HCT116 (cell line): Measurements from ENCODE around the gene FOXN1. TPM values are rescaled to one million over a fixed set of nuclear protein-coding genes. Genes with fewer than 3 reads are reported as not detected.

Source experiments
- ATAC-seq: fragments of 200-7000 bp; cut with Tn5 transposase; 2 replicates; pipeline ENCODE4 v1.9.1; 2020; ENCODE audit warnings: mild to moderate bottlenecking, moderate library complexity
- BruUV-seq: library from RNA; stranded (reverse); fragments of 400-500 nt; replicated peaks from 2 replicates; lab custom pipeline; 2021; lab: Mats Ljungman, UMichigan
- CTCF ChIA-PET: fragments of 300-600 bp; sonication (Branson Sonifier 250); formaldehyde crosslinking; loops from one replicate; lab custom pipeline; 2021; ENCODE audit warnings: antibody characterized with exemption; lab: Charles Lee
- POLR2A ChIA-PET: fragments of 300-600, 350-600 bp; sonication (Branson Sonifier 250); formaldehyde crosslinking; loops from one replicate; lab custom pipeline; 2021; ENCODE audit warnings: antibody characterized with exemption; lab: Charles Lee
- RAD21 ChIA-PET, 2 experiments: fragments of 300-600 bp; sonication (Branson Sonifier 250); formaldehyde crosslinking; loops; one replicate each; lab custom pipeline; 2023; ENCODE audit warnings: low total read pairs in 2 of 2; ENCODE audit not compliant: uncharacterized antibody in 2 of 2, unreplicated experiment in 2 of 2, low non-redundant PET in 1 of 2; lab: Charles Lee
- DNase-seq: peaks from one replicate; pipeline ENCODE4 v3.0.0-alpha.2; 2010; ENCODE audit warnings: low read depth, low spot score
- H2AFZ ChIP-seq: fragments of 200-600 bp; shearing (Covaris generic), sonication (generic); 2 replicates; pipeline ENCODE4 v1.6.1; 2017; ENCODE audit warnings: low read depth, mixed run types, mixed read lengths, antibody characterized with exemption, low read length; ENCODE audit not compliant: poor library complexity, severe bottlenecking
- H3K27ac ChIP-seq: 2 replicates; pipeline ENCODE4 v1.5.1; 2012; ENCODE audit warnings: low read depth, low read length
- H3K27me3 ChIP-seq: fragments of 200-600 bp; sonication (generic); 2 replicates; pipeline ENCODE4 v1.6.1; 2016; ENCODE audit warnings: mixed run types, low read length, mixed read lengths; ENCODE audit not compliant: insufficient read depth
- H3K36me3 ChIP-seq, 2 experiments: fragments of 200-500 bp in 1 of 2; fragments of 200-600 bp in 1 of 2; sonication (Bioruptor generic) in 1 of 2; sonication (generic) in 1 of 2; 2 replicates each; pipeline versions ENCODE4 v1.5.1 to v1.6.1; 2014 to 2016; ENCODE audit warnings: low read length in 2 of 2, inconsistent platforms in 1 of 2, mixed read lengths in 1 of 2, mixed run types in 1 of 2; ENCODE audit not compliant: insufficient read depth in 2 of 2, control insufficient read depth in 1 of 2
- H3K4me1 ChIP-seq, 2 experiments: fragments of 200-600 bp in 1 of 2; sonication (generic) in 1 of 2; 2 replicates each; pipeline versions ENCODE4 v1.5.1 to v1.6.1; 2012 to 2017; ENCODE audit warnings: low read length in 2 of 2, inconsistent platforms in 1 of 2, mild to moderate bottlenecking in 1 of 2, mixed read lengths in 1 of 2, mixed run types in 1 of 2, moderate library complexity in 1 of 2; ENCODE audit not compliant: insufficient read depth in 2 of 2, control insufficient read depth in 1 of 2
- H3K4me2 ChIP-seq: fragments of 200-600 bp; sonication (generic); 2 replicates; pipeline ENCODE4 v1.6.1; 2017; ENCODE audit warnings: mixed run types, low read length, mixed read lengths
- H3K4me3 ChIP-seq, 2 experiments: fragments of 200-600 bp in 1 of 2; sonication (generic) in 1 of 2; replicated peaks in 1 of 2; 2 replicates each; pipeline ENCODE4 v1.5.1; 2011 to 2016; ENCODE audit warnings: low read length in 2 of 2, control low read depth in 1 of 2, low read depth in 1 of 2, mild to moderate bottlenecking in 1 of 2, mixed read lengths in 1 of 2, mixed run types in 1 of 2
- H3K79me2 ChIP-seq: fragments of 200-600 bp; sonication (generic); 2 replicates; pipeline ENCODE4 v1.6.1; 2017; ENCODE audit warnings: mild to moderate bottlenecking, mixed run types, low read length, moderate library complexity, mixed read lengths; ENCODE audit not compliant: insufficient read depth
- H3K9ac ChIP-seq: fragments of 200-600 bp; sonication (generic); 2 replicates; pipeline ENCODE4 v1.6.1; 2016; ENCODE audit warnings: low read length, mixed read lengths
- H3K9me2 ChIP-seq: fragments of 200-600 bp; sonication (generic), shearing (Covaris generic); 2 replicates; pipeline ENCODE4 v1.6.1; 2017; ENCODE audit warnings: mixed run types, mild to moderate bottlenecking, moderate library complexity; ENCODE audit not compliant: insufficient read depth
- H3K9me3 ChIP-seq, 2 experiments: fragments of 200-500 bp in 1 of 2; fragments of 200-600 bp in 1 of 2; sonication (Bioruptor generic) in 1 of 2; sonication (generic) in 1 of 2; 2 replicates each; pipeline ENCODE4 v1.6.1; 2014 to 2017; ENCODE audit warnings: low read length in 2 of 2, mixed read lengths in 2 of 2, inconsistent platforms in 1 of 2, low read depth in 1 of 2, mild to moderate bottlenecking in 1 of 2, mixed run types in 1 of 2, moderate library complexity in 1 of 2; ENCODE audit not compliant: control insufficient read depth in 1 of 2, insufficient read depth in 1 of 2
- H4K20me1 ChIP-seq: fragments of 200-600 bp; sonication (generic), shearing (Covaris generic); 2 replicates; pipeline ENCODE4 v1.6.1; 2017; ENCODE audit warnings: mixed run types, mild to moderate bottlenecking, moderate library complexity; ENCODE audit not compliant: insufficient read depth
- CBX3 ChIP-seq: IDR thresholded peaks from 2 replicates; pipeline ENCODE4 v1.6.1; 2012; ENCODE audit warnings: low read depth
- EGR1 ChIP-seq: IDR thresholded peaks from 2 replicates; pipeline ENCODE4 v1.6.1; 2012; ENCODE audit warnings: low read depth
- EZH2 ChIP-seq: fragments of 200-600 bp; sonication (generic); IDR thresholded peaks from 2 replicates; pipeline ENCODE4 v1.6.1; 2017; ENCODE audit warnings: antibody characterized with exemption, mixed run types
- EZH2phosphoT487 ChIP-seq: fragments of 200-600 bp; IDR thresholded peaks from 2 replicates; pipeline ENCODE4 v1.6.1; 2018; ENCODE audit warnings: antibody characterized with exemption, borderline replicate concordance
- FOSL1 ChIP-seq: IDR thresholded peaks from 2 replicates; pipeline ENCODE4 v1.6.1; 2012; ENCODE audit warnings: low read depth
- JUND ChIP-seq: IDR thresholded peaks from 2 replicates; pipeline ENCODE4 v1.6.1; 2012
- POLR2A ChIP-seq: IDR thresholded peaks from 2 replicates; pipeline ENCODE4 v1.7.0; 2011; ENCODE audit warnings: borderline replicate concordance; ENCODE audit not compliant: insufficient read depth, insufficient read length; ENCODE audit errors: extremely low read depth
- RAD21 ChIP-seq: IDR thresholded peaks from 2 replicates; pipeline ENCODE4 v1.6.1; 2012; ENCODE audit warnings: low read depth, mild to moderate bottlenecking
- SIN3A ChIP-seq: IDR thresholded peaks from 2 replicates; pipeline ENCODE4 v1.6.1; 2012; ENCODE audit warnings: low read depth
- SP1 ChIP-seq: IDR thresholded peaks from 2 replicates; pipeline ENCODE4 v1.6.1; 2012; ENCODE audit warnings: low read depth
- YY1 ChIP-seq: IDR thresholded peaks from 2 replicates; pipeline ENCODE4 v1.6.1; 2011; ENCODE audit warnings: low read length, low read depth, moderate library complexity, mild to moderate bottlenecking; ENCODE audit not compliant: insufficient replicate concordance; ENCODE audit errors: extremely low read depth
- ZFX ChIP-seq: fragments of 450-650 bp; IDR thresholded peaks from 2 replicates; pipeline ENCODE4 v1.6.1; 2017
- ZNF274 ChIP-seq: fragments of 200-500 bp; sonication (Bioruptor generic); IDR thresholded peaks from 2 replicates; pipeline ENCODE4 v1.6.1; 2014; ENCODE audit warnings: mild to moderate bottlenecking, low read depth, low read length, inconsistent platforms
- intact Hi-C: fragments of 100-400 bp; cut with micrococcal nuclease; formaldehyde crosslinking; loops from 2 replicates; pipeline ENCODE4 v1.10.0; 2022
- total RNA-seq: library from RNA; stranded (reverse); gene quantifications from one replicate; pipeline ENCODE4 v1.2.1, GENCODE V29; 2021; ENCODE audit not compliant: unreplicated experiment
- TF ChIP-seq, protein P1 (sequence below): IDR thresholded peaks from 2 replicates; pipeline ENCODE4 v1.6.1; 2012; ENCODE audit warnings: low read depth
- TF ChIP-seq, protein P2 (sequence below), 3 experiments: fragments of 200-600 bp in 1 of 3; sonication (generic) in 1 of 3; IDR thresholded peaks in 2 of 3; conservative IDR thresholded peaks in 1 of 3; 2 replicates each; pipeline ENCODE4 v1.5.1; 2012 to 2017; ENCODE audit warnings: low read depth in 2 of 3, low read length in 2 of 3, antibody characterized with exemption in 1 of 3, borderline replicate concordance in 1 of 3, control low read depth in 1 of 3, mild to moderate bottlenecking in 1 of 3, mixed read lengths in 1 of 3, mixed run types in 1 of 3, moderate library complexity in 1 of 3; ENCODE audit not compliant: insufficient read depth in 1 of 3
- TF ChIP-seq, protein P3 (sequence below): IDR thresholded peaks from 2 replicates; pipeline ENCODE4 v1.6.1; 2011; ENCODE audit warnings: mild to moderate bottlenecking, low read length, moderate library complexity; ENCODE audit not compliant: insufficient replicate concordance; ENCODE audit errors: extremely low read depth
- TF ChIP-seq, protein P4 (sequence below): IDR thresholded peaks from 2 replicates; pipeline ENCODE4 v1.6.1; 2012
- TF ChIP-seq, protein P5 (sequence below): IDR thresholded peaks from 2 replicates; pipeline ENCODE4 v1.6.1; 2012

FOXN1 gene
- total RNA-seq, 1 experiment from 2014 or later = not detected

DNA sequence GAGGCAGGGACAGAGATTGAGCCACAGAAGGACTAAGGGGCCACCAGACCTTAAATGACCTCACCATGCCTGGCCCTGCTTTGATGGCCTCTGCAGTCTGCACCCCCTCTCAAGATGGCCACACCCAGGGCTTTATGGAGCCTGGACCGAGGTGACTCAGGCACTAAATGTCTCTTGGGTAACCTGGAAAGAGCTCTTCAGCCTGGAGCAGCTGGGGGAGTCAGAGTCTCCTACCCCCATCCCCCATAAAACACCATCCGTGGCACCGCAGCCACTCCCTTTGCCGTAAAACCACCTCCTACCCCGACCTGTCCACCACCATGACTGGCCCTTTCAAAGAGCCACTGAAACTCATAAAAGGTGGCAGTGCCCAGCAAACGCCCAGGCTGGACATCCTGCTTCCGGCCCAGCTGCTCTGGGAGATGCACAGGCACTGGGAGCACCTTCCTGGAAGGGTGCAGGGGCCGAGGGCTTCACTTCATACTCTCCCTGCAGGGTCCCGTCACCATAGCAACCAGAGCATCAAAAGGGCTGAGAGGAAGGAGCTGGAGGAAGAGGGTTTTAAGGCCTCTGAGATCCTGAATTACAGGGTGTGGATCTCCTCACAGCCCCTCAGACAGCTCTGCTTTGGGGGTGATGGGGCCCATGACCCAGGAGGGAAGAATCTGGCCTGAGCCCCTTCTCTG lies 22.3 kb downstream of the FOXN1 start:
- H3K9me3 ChIP-seq = no peaks in the 10 kb centered on the region
- peaks cover 0 to 11% of the 10 kb centered on the region in 2 experiments; a peak in 2 of 4 replicates for H3K4me1 ChIP-seq
- BruUV-seq = no TSS peak
- no peak for TF ChIP-seq ZFX
- TF ChIP-seq, protein P1, sequence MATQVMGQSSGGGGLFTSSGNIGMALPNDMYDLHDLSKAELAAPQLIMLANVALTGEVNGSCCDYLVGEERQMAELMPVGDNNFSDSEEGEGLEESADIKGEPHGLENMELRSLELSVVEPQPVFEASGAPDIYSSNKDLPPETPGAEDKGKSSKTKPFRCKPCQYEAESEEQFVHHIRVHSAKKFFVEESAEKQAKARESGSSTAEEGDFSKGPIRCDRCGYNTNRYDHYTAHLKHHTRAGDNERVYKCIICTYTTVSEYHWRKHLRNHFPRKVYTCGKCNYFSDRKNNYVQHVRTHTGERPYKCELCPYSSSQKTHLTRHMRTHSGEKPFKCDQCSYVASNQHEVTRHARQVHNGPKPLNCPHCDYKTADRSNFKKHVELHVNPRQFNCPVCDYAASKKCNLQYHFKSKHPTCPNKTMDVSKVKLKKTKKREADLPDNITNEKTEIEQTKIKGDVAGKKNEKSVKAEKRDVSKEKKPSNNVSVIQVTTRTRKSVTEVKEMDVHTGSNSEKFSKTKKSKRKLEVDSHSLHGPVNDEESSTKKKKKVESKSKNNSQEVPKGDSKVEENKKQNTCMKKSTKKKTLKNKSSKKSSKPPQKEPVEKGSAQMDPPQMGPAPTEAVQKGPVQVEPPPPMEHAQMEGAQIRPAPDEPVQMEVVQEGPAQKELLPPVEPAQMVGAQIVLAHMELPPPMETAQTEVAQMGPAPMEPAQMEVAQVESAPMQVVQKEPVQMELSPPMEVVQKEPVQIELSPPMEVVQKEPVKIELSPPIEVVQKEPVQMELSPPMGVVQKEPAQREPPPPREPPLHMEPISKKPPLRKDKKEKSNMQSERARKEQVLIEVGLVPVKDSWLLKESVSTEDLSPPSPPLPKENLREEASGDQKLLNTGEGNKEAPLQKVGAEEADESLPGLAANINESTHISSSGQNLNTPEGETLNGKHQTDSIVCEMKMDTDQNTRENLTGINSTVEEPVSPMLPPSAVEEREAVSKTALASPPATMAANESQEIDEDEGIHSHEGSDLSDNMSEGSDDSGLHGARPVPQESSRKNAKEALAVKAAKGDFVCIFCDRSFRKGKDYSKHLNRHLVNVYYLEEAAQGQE = no peak
- no peak for TF ChIP-seq JUND
- TF ChIP-seq FOSL1 = no peak
- no peak for TF ChIP-seq RAD21
- no peak for TF ChIP-seq CBX3
- TF ChIP-seq, protein P2, sequence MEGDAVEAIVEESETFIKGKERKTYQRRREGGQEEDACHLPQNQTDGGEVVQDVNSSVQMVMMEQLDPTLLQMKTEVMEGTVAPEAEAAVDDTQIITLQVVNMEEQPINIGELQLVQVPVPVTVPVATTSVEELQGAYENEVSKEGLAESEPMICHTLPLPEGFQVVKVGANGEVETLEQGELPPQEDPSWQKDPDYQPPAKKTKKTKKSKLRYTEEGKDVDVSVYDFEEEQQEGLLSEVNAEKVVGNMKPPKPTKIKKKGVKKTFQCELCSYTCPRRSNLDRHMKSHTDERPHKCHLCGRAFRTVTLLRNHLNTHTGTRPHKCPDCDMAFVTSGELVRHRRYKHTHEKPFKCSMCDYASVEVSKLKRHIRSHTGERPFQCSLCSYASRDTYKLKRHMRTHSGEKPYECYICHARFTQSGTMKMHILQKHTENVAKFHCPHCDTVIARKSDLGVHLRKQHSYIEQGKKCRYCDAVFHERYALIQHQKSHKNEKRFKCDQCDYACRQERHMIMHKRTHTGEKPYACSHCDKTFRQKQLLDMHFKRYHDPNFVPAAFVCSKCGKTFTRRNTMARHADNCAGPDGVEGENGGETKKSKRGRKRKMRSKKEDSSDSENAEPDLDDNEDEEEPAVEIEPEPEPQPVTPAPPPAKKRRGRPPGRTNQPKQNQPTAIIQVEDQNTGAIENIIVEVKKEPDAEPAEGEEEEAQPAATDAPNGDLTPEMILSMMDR (IDR thresholded peaks at IDR 0.05 in 2 of 3, conservative IDR thresholded peaks at IDR 0.05 in 1 of 3; ENCODE audit: borderline replicate concordance in 1 of 3, insufficient read depth in 1 of 3, low read depth in 2 of 3, low read length in 2 of 3) = no peak
- no peak for TF ChIP-seq SIN3A
- TF ChIP-seq YY1 = no peak
- TF ChIP-seq EGR1 = no peak
- no peak for TF ChIP-seq ZNF274
- TF ChIP-seq, protein P3, sequence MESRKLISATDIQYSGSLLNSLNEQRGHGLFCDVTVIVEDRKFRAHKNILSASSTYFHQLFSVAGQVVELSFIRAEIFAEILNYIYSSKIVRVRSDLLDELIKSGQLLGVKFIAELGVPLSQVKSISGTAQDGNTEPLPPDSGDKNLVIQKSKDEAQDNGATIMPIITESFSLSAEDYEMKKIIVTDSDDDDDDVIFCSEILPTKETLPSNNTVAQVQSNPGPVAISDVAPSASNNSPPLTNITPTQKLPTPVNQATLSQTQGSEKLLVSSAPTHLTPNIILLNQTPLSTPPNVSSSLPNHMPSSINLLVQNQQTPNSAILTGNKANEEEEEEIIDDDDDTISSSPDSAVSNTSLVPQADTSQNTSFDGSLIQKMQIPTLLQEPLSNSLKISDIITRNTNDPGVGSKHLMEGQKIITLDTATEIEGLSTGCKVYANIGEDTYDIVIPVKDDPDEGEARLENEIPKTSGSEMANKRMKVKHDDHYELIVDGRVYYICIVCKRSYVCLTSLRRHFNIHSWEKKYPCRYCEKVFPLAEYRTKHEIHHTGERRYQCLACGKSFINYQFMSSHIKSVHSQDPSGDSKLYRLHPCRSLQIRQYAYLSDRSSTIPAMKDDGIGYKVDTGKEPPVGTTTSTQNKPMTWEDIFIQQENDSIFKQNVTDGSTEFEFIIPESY = no peak
- TF ChIP-seq, protein P4, sequence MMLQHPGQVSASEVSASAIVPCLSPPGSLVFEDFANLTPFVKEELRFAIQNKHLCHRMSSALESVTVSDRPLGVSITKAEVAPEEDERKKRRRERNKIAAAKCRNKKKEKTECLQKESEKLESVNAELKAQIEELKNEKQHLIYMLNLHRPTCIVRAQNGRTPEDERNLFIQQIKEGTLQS = no peak
- TF ChIP-seq EZH2phosphoT487 = no peak
- TF ChIP-seq, protein P5, sequence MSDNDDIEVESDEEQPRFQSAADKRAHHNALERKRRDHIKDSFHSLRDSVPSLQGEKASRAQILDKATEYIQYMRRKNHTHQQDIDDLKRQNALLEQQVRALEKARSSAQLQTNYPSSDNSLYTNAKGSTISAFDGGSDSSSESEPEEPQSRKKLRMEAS = no peak
- TF ChIP-seq SP1 = no peak
- no peak for TF ChIP-seq EZH2
- no peak for TF ChIP-seq POLR2A
- RAD21 ChIA-PET = no interaction called here
- no peaks in the 10 kb centered on the region for H3K36me3 ChIP-seq
- no peak overlapping the region for H2AFZ ChIP-seq
- no peak for ATAC-seq
- H3K27ac ChIP-seq = no peak overlapping the region
- H3K9me2 ChIP-seq = no peaks in the 10 kb centered on the region
- no peak overlapping the region for H3K9ac ChIP-seq
- no peaks in the 10 kb centered on the region for H3K79me2 ChIP-seq
- H3K4me2 ChIP-seq = no peak overlapping the region
- POLR2A ChIA-PET = no interaction called here
- intact Hi-C loops = no loop called here
- DNase-seq = no peak
- H3K4me3 ChIP-seq = no peak overlapping the region
- peaks cover 7% of the 10 kb centered on the region for H3K27me3 ChIP-seq
- no peaks in the 10 kb centered on the region for H4K20me1 ChIP-seq
- CTCF ChIA-PET = no interaction called here
